K562 (cell line): Measurements from ENCODE around the gene GXYLT2. TPM values are rescaled to one million over a fixed set of nuclear protein-coding genes. Genes with fewer than 3 reads are reported as not detected.

Experiments
- ATAC-seq: fragments of 200-7000 bp; cut with Tn5 transposase; 3 replicates; pipeline ENCODE4 v1.9.1; 2020; ENCODE audit warnings: moderate library complexity
- BruUV-seq: library from RNA; stranded (reverse); fragments of 400-500 nt; replicated peaks from 2 replicates; lab custom pipeline; 2021; lab: Mats Ljungman, UMichigan
- CTCF ChIA-PET: fragments of 300-600 bp; formaldehyde crosslinking; extraction: SDS; loops from one replicate; lab custom pipeline; 2021; ENCODE audit warnings: low intra/inter-chr PET ratio; lab: Yijun Ruan, JAX
- POLR2A ChIA-PET: fragments of 300-600, 350-650 bp; sonication (Branson Sonifier 250); formaldehyde crosslinking; extraction: SDS; loops from one replicate; lab custom pipeline; 2021; ENCODE audit warnings: antibody characterized with exemption, inconsistent platforms; lab: Yijun Ruan, JAX
- DNase-seq, 4 experiments: peaks; one replicate each; pipeline versions ENCODE4 v3.0.0 to v3.0.0-alpha.2; 2011 to 2018; ENCODE audit warnings: low spot score in 3 of 4, mixed read lengths in 3 of 4; ENCODE audit errors: extremely low read depth in 1 of 4
- FAIRE-seq: peaks from 2 replicates; lab custom pipeline; 2011; peaks lifted over from hg19 to GRCh38; lab: Jason Lieb, UNC
- H2AFZ ChIP-seq: 2 replicates; pipeline ENCODE4 v1.6.0; 2011; ENCODE audit warnings: low read depth, low read length, control low read depth, inconsistent platforms
- H3K27ac ChIP-seq: fragments of 200-600 bp; 3 replicates; pipeline ENCODE4 v1.8.0; 2011; ENCODE audit warnings: low read depth, mild to moderate bottlenecking, control low read depth, inconsistent platforms, low read length, moderate library complexity, mixed read lengths; ENCODE audit errors: extremely low read depth
- H3K27me3 ChIP-seq, 2 experiments: fragments of 300-600 bp in 1 of 2; 2 replicates in 1 of 2; 3 replicates in 1 of 2; pipeline versions ENCODE4 v1.6.0 to v1.8.0; 2011; ENCODE audit warnings: inconsistent platforms in 2 of 2, low read length in 2 of 2, mild to moderate bottlenecking in 1 of 2, mixed read lengths in 1 of 2, moderate library complexity in 1 of 2; ENCODE audit not compliant: control insufficient read depth in 2 of 2, insufficient read depth in 2 of 2
- H3K36me3 ChIP-seq: fragments of 300-600 bp; 3 replicates; pipeline ENCODE4 v1.8.0; 2011; ENCODE audit warnings: mild to moderate bottlenecking, low read length, inconsistent platforms; ENCODE audit not compliant: control insufficient read depth, insufficient read depth
- H3K4me1 ChIP-seq, 2 experiments: fragments of 200-600 bp in 1 of 2; replicated peaks in 1 of 2; 2 replicates in 1 of 2; 3 replicates in 1 of 2; pipeline versions ENCODE4 v1.5.1 to v1.8.0; 2011; ENCODE audit warnings: inconsistent platforms in 2 of 2, low read length in 2 of 2, mild to moderate bottlenecking in 1 of 2, mixed read lengths in 1 of 2, moderate library complexity in 1 of 2; ENCODE audit not compliant: control insufficient read depth in 2 of 2, insufficient read depth in 2 of 2
- H3K4me2 ChIP-seq: 2 replicates; pipeline ENCODE4 v1.6.1; 2011; ENCODE audit warnings: low read length, control low read depth, inconsistent platforms, mixed read lengths; ENCODE audit not compliant: insufficient read depth
- H3K4me3 ChIP-seq: fragments of 200-600 bp; sonication (generic), shearing (Covaris generic); 2 replicates; pipeline ENCODE4 v1.5.1; 2016; ENCODE audit warnings: control low read depth, inconsistent platforms
- H3K79me2 ChIP-seq: fragments of 200-600 bp; 3 replicates; pipeline ENCODE4 v1.8.0; 2011; ENCODE audit warnings: low read length, inconsistent platforms; ENCODE audit not compliant: control insufficient read depth, insufficient read depth
- H3K9ac ChIP-seq, 2 experiments: 2 replicates each; pipeline versions ENCODE4 v1.6.0 to v1.6.1; 2011; ENCODE audit warnings: low read depth in 2 of 2, low read length in 2 of 2, control low read depth in 1 of 2, inconsistent platforms in 1 of 2, mild to moderate bottlenecking in 1 of 2, mixed read lengths in 1 of 2; ENCODE audit not compliant: insufficient read depth in 1 of 2
- H3K9me1 ChIP-seq: one replicate; pipeline ENCODE4 v1.6.0; 2011; ENCODE audit warnings: inconsistent platforms, mild to moderate bottlenecking, low read length, moderate library complexity; ENCODE audit not compliant: control insufficient read depth, insufficient read depth
- H3K9me3 ChIP-seq: replicated peaks from 2 replicates; pipeline ENCODE4 v1.5.1; 2011; ENCODE audit warnings: low read depth, low read length, inconsistent platforms; ENCODE audit not compliant: control insufficient read depth, insufficient read depth
- H4K20me1 ChIP-seq: replicated peaks from 2 replicates; pipeline ENCODE4 v1.6.1; 2011; ENCODE audit warnings: low read length, inconsistent platforms, mixed read lengths; ENCODE audit not compliant: control insufficient read depth, insufficient read depth
- DPF2 ChIP-seq: fragments of 450-650 bp; IDR thresholded peaks from 2 replicates; pipeline ENCODE4 v1.6.1; 2016
- ETS1 ChIP-seq: conservative IDR thresholded peaks from 2 replicates; pipeline ENCODE4 v1.6.1; 2011; ENCODE audit warnings: low read depth, mild to moderate bottlenecking, low read length; ENCODE audit not compliant: control insufficient read depth
- HMBOX1 ChIP-seq: sonication (generic); IDR thresholded peaks from 2 replicates; pipeline ENCODE4 v1.6.1; 2016
- L3MBTL2 ChIP-seq: fragments of 450-650 bp; IDR thresholded peaks from 2 replicates; pipeline ENCODE4 v1.6.1; 2016; ENCODE audit warnings: mild to moderate bottlenecking, moderate library complexity
- MCM7 ChIP-seq, 2 experiments: fragments of 450-650 bp; IDR thresholded peaks; 2 replicates each; pipeline ENCODE4 v1.6.1; 2016 to 2018
- WGBS: fragments of 100-300 bp; shearing (Covaris generic); methylation state at CpG from one replicate; pipeline ENCODE4 v1.1.6; 2016; ENCODE audit warnings: low coverage, mixed read lengths; ENCODE audit not compliant: insufficient coverage; ENCODE audit errors: missing lambda C conversion rate; 5-methylcytosine and 5-hydroxymethylcytosine counted together
- in situ Hi-C: fragments of 300-500 bp; cut with MboI; formaldehyde crosslinking; loops from 4 replicates; pipeline ENCODE4 v1.15.0; 2018; ENCODE audit warnings: inconsistent platforms, mixed read lengths
- intact Hi-C: fragments of 100-400 bp; cut with micrococcal nuclease; formaldehyde crosslinking; loops from 2 replicates; pipeline ENCODE4 v1.14.2; 2022
- polyA plus RNA-seq, 8 experiments: library from polyadenylated mRNA; depleted of rRNA in 4 of 8; stranded (reverse) in 5 of 8; unstranded in 3 of 8; fragments of >200 nt; fragmentation: Nextera tagmentation in 2 of 8; fragmentation: Illumina TruSeq in 1 of 8; extraction: Ambion mirVana in 2 of 8; extraction: Trizol in 1 of 8; gene quantifications; 2 replicates each; pipeline versions ENCODE4 v1.2.1 to v1.2.3, GENCODE V29; 2011 to 2014; ENCODE audit warnings: inconsistent platforms in 1 of 8, missing spikeins in 1 of 8
- total RNA-seq, 7 experiments: library from RNA; depleted of rRNA in 6 of 7; stranded (reverse); fragments of >200 nt in 6 of 7; fragmentation: Illumina TruSeq in 2 of 7; extraction: Trizol in 2 of 7; gene quantifications; 2 replicates each; pipeline versions ENCODE4 v1.2.1 to v1.2.3, GENCODE V29; 2011 to 2021; ENCODE audit warnings: low replicate concordance in 1 of 7
- TF ChIP-seq, protein P1 (sequence below): fragments of 450-650 bp; IDR thresholded peaks from 2 replicates; pipeline ENCODE4 v1.6.1; 2014; ENCODE audit warnings: low read depth, mild to moderate bottlenecking, moderate library complexity, borderline replicate concordance

Gene GXYLT2
- total and polyA plus RNA-seq, 9 of the 15 experiments (the other 6 are each of a cell fraction or from before 2014, with no cell fraction given): 0.71 to 6.0 (median 3.3) TPM

DNA sequence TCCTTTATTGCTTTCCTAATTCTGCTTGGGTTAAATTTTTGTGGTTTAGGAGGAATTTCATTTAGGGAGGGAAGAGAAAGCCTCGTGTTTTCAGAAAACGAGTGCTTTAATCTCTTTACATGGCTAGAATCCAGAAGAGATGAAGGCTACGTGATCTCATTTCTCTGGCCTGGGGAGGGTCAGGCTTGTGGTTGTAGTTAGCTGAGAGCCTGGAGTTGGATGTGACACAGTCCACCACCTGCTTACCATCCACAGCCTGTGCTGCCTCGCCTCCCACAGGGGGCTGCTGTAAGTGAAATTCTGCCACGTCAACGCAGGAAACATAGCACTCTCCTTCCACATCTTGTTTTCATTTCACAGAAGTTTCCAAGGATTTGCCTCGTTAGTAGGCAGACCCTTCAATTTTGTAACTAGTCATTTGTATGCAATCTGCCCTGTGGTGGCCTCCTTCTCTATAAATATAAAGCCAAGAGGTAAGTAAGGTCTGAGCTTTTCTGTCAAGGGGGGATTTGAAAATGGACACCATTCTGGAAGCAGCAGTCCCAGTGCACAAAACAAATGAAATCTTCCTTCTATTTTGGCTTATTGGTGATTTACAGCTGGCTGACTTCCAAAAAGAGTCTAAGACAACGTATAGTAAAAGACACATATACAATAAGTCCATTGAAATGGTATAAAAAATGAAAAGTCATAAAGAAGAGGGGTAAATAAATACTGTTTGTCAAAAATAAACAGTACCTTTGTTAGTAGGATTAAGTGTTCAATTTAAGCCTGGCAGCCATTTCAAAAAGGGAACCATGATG is 3.4 kb downstream of the GXYLT2 start:
- FAIRE-seq (no peak), ATAC-seq (peak; percentile 44), DNase-seq (peak; percentile 15 to 48 (median 18))
- Histone ChIP-seq H3K4me3 (no peak overlapping the region), H3K4me2 (no peak overlapping the region), H3K9me1 (no peaks in the 10 kb centered on the region), H3K27me3 (no peaks in the 10 kb centered on the region), H3K9ac (peak overlapping the region in 1 of 2 experiments; percentile 69; a peak in 2 of 4 replicates), H3K36me3 (no peaks in the 10 kb centered on the region), H3K9me3 (no peaks in the 10 kb centered on the region), H3K4me1 (peaks cover 4 to 19% of the 10 kb centered on the region in 2 experiments; a peak in 3 of 5 replicates), H4K20me1 (no peaks in the 10 kb centered on the region), H3K27ac (0 out of 3 replicates have a peak overlapping the region, but pooled peaks have one; percentile 17), H3K79me2 (no peaks in the 10 kb centered on the region), H2AFZ (peak overlapping the region; percentile 48; the same call in 1 of the 2 replicates)
- in situ Hi-C loops (no loop called here), intact Hi-C loops (no loop called here)
- ChIA-PET POLR2A (no interaction called here), CTCF (interaction anchor here (0.7 to 1.0 kb wide), 2 partner anchors 40 to 189 kb away, joined by 3 to 5 read pairs; no protein-coding TSS in a partner anchor)
- BruUV-seq: no TSS peak
- 3% methylated on average over 8 of the region's 8 CpGs for WGBS
- 0 out of 2 replicates have a peak, but pooled peaks have one; percentile 45 for TF ChIP-seq L3MBTL2
- TF ChIP-seq DPF2: no peak
- no peak for TF ChIP-seq ETS1
- TF ChIP-seq HMBOX1: peak; percentile 35; the same call in 1 of the 2 replicates
- no peak for TF ChIP-seq MCM7 (IDR thresholded peaks at IDR 0.05)
- TF ChIP-seq, protein P1, sequence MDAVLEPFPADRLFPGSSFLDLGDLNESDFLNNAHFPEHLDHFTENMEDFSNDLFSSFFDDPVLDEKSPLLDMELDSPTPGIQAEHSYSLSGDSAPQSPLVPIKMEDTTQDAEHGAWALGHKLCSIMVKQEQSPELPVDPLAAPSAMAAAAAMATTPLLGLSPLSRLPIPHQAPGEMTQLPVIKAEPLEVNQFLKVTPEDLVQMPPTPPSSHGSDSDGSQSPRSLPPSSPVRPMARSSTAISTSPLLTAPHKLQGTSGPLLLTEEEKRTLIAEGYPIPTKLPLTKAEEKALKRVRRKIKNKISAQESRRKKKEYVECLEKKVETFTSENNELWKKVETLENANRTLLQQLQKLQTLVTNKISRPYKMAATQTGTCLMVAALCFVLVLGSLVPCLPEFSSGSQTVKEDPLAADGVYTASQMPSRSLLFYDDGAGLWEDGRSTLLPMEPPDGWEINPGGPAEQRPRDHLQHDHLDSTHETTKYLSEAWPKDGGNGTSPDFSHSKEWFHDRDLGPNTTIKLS: peak; percentile 85; the same call in 1 of the 2 replicates
